ENCODE data around the gene SPATA3. TPM values are rescaled to one million over a fixed set of nuclear protein-coding genes. Genes with fewer than 3 reads are reported as not detected.

The SPATA3 gene
- not detected in 2 replicates for total RNA-seq

DNA sequence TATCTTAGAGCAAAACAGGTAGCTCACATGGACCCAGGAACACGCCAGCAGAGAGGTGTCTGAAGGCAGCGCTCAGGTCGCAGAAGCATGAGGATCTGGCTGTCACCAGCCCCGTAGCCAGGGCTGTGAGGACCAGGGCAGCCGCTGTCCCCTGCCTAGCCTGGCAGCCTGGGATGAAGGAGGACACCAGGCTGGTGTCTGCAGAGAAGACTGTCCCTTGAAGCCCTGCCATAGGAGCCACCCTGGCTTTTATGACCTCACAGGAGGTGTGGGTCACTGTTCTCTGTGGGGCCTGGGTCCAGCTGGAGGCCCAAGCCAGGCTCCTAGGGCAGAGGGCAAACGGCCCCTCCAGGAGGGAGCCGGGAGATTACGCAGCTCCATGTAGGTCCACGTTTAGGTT, at the start of gene SPATA3:
SPATA3 (plus strand) TSS at position 301 of the 400 bp plus-strand sequence. CDS start 113 bp downstream, outside the sequence.

DNA sequence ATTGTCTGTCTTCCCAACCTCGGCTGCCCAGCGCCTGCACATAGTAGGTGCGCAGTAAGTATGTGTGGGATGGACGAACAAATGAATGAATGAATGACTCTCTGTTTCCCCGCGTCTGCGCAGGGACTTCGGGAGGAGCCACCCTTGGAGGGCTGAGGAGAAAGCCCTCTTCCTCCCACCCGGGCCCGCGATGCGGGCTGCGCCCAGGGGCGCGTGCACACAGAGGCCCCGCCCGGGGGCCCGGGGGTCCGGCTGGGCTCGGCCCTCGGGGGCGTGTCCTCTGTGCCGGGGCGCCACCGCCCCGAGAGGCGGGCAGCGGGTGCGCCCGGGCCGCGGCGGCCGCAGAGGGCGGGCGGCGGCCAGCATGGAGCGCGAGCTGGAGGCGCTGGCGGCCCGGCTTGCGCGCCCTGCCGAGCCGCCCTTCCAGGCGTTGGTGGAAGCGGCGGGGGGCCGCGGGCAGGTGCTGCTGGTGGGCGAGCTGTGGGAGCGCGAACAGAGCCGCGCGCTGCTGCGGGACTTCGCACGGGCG, 41.3 kb downstream of the SPATA3 start, which contains the start of gene C2orf72:
C2orf72 (plus strand) TSS at position 322 of the 529 bp plus-strand sequence; CDS start at position 365, 43 bp downstream.

GRCh38 chr2:231056453-231057416, 60.8 kb downstream of the SPATA3 start, which contains the start of gene PSMD1:
TSS of gene PSMD1 (plus strand) at chr2:231056867. CDS start at chr2:231057026, 159 bp downstream.

Other genes starting within 250 kb of the SPATA3 start
- gene ITM2C, start 131.2 kb upstream of the SPATA3 start, total RNA-seq: 3.1 and 119 TPM in 2 replicates
- not detected in 2 replicates for gene GPR55, start 70.9 kb upstream of the SPATA3 start, total RNA-seq
- gene C2orf72, start 41.4 kb downstream of the SPATA3 start, total RNA-seq: 0.13 and 0.16 TPM in 2 replicates
- 99.9 and 220 TPM in 2 replicates for gene PSMD1, start 60.7 kb downstream of the SPATA3 start, total RNA-seq
- gene HTR2B, start 128.9 kb downstream of the SPATA3 start, total RNA-seq: 0.32 and 2.1 TPM in 2 replicates
- 6.5 and 18.5 TPM in 2 replicates for gene ARMC9, start 202.5 kb downstream of the SPATA3 start, total RNA-seq

Data from bladder microvascular endothelial cell (primary cell).